HUDEP-2 (cell line): Measurements from ENCODE around the gene IQCF2.
"Not testable (repeated sequence)": the region's sequence is repeated elsewhere in the genome, so short reads cannot be mapped to it uniquely, and the experiment has no call there.

Source experiments
- DNase-seq, 76 experiments: peaks; one replicate each; lab custom pipeline; 2025; ENCODE audit not compliant: unreplicated experiment in 76 of 76; lab: John Stamatoyannopoulos, UW

IQCF2 gene

GRCh38 chr3:51860703-51861665 lies at the start of gene IQCF2:
TSS of gene IQCF2 (plus strand) at chr3:51861615. CDS start at chr3:51861667, 52 bp downstream.
- DNase-seq = no peak

- DNase-seq = no peak
Measured at GRCh38 chr3:51813539-51813938, 47.9 kb upstream of the IQCF2 start.

- DNase-seq = no peak
Measured at GRCh38 chr3:51814034-51814433, 47.4 kb upstream of the IQCF2 start.

- no peak for DNase-seq
Measured at GRCh38 chr3:51815614-51816013, 45.8 kb upstream of the IQCF2 start.

- DNase-seq = no peak
Measured at GRCh38 chr3:51816723-51817122, 44.7 kb upstream of the IQCF2 start.

- no peak for DNase-seq
Measured at GRCh38 chr3:51817375-51817774, 44.0 kb upstream of the IQCF2 start.

GRCh38 chr3:51819151-51819550 lies 42.3 kb upstream of the IQCF2 start:
- DNase-seq = no peak

GRCh38 chr3:51819709-51820406 lies 41.6 kb upstream of the IQCF2 start:
- DNase-seq = peak in 13 of 76 experiments; percentile 3 to 34 (median 10)

- no peak for DNase-seq
Measured at GRCh38 chr3:51828297-51828696, 33.1 kb upstream of the IQCF2 start.

- DNase-seq = no peak
Measured at GRCh38 chr3:51830345-51830744, 31.1 kb upstream of the IQCF2 start.

- no peak for DNase-seq
Measured at GRCh38 chr3:51830836-51831385, 30.5 kb upstream of the IQCF2 start.

GRCh38 chr3:51836606-51837005 lies 24.8 kb upstream of the IQCF2 start:
- DNase-seq = no peak

- DNase-seq = no peak
Measured at GRCh38 chr3:51845129-51845528, 16.3 kb upstream of the IQCF2 start.

GRCh38 chr3:51855411-51855810 lies 6.0 kb upstream of the IQCF2 start:
- DNase-seq = not testable (repeated sequence)

- no peak for DNase-seq
Measured at GRCh38 chr3:51862886-51863285, 1.5 kb downstream of the IQCF2 start.

GRCh38 chr3:51868896-51869295 lies 7.5 kb downstream of the IQCF2 start:
- not testable (repeated sequence) for DNase-seq

GRCh38 chr3:51869304-51869703 lies 7.9 kb downstream of the IQCF2 start:
- no peak for DNase-seq

GRCh38 chr3:51873253-51873766 lies 11.9 kb downstream of the IQCF2 start:
- no peak for DNase-seq

- DNase-seq = no peak
Measured at GRCh38 chr3:51873876-51874275, 12.5 kb downstream of the IQCF2 start.

GRCh38 chr3:51874411-51874810 lies 13.0 kb downstream of the IQCF2 start:
- DNase-seq = no peak

- no peak for DNase-seq
Measured at GRCh38 chr3:51874889-51875288, 13.5 kb downstream of the IQCF2 start.
